HG02970 (cell line): ENCODE measurements around the gene PATJ.
"Not testable (repeated sequence)": the region's sequence is repeated elsewhere in the genome, so short reads cannot be mapped to it uniquely, and the experiment has no call there.

Source experiments
- ATAC-seq: cut with Tn5 transposase; IDR thresholded peaks from one replicate; pipeline ENCODE4 v1.9.1; 2021; ENCODE audit warnings: mild to moderate bottlenecking, moderate library complexity, moderate number of reproducible peaks; ENCODE audit not compliant: unreplicated experiment, low FRiP score

Gene PATJ

DNA sequence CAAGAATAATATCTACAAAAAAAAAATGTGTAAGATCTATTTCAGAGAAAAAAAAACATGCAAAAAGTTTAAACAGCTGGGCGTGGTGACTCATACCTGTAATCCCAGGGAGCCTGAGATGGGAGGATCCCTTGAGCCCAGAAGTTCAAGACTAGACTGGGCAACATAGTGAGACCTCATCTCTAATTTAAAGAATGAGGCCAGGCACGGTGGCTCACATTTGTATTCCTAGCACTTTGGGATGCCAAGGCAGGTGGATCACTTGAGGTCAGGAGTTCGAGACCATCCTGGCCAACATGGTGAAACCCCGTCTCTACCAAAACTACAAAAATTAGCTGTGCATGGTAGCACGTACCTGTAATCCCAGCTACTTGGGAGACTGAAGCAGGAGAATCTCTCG, 443.0 kb downstream of the PATJ start:
- ATAC-seq: not testable (repeated sequence)

GRCh38 chr1:62185677-62186076, 443.4 kb downstream of the PATJ start:
- ATAC-seq: no peak

GRCh38 chr1:62187548-62187947, 445.3 kb downstream of the PATJ start:
- no peak for ATAC-seq

DNA sequence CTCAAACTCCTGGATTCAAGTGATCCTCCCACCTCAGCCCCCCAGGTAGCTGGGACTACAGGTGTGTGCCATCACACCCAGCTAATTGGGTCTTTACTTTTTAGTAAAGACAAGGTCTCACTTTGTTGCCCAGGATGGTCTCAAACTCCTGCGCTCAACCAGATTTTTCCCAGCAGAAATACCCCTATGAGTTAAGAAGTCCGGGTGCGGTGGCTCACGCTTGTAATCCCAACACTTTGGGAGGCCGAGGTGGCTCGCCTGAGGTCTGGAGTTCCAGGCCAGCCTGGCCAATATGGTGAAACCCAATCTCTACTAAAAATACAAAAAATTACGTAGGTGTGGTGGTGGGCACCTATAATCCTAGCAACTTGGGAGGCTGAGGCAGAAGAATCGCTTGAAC, 445.8 kb downstream of the PATJ start:
- no peak for ATAC-seq

DNA sequence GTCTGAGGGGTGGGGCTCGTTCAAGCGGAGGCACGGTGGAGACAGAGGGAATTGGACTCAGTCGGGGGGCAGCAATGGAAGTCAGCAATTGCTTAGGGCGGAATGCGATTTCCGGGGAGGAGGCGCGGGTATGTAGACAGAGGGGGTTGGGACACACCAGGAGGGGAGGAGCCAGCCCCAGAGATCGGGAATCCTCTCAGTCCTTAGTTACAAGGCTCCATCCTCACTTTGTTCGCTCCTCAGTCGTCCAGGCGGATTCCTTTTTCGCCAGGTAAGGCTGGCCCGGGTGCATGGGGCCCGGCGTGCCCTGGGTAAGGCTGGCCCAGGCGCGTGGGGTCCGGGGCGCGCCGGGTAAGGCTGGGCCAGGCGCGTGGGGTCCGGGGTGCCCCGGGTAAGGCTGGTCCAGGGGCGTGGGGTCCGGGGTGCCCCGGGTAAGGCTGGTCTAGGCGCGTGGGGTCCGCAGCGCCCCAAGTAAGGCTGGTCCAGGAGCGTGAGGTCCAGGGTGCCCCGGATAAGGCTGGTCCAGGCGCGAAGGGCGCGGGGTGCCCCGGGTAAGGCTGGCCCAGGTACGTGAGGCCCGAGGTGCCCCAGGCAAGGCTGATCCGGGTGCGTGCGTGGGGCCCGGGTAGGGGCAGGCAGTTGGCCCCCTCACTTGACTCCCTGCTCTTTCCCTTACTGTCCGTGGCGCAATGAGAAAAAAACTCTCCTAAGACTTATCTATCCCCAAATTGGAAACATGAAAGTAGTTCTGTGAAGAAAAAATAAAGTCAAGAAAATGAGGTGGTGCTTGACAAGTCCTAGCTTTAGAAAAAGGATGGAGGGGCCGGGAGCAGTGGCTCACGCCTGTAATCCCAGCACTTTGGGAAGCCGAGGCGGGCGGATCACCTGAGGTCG, 452.6 kb downstream of the PATJ start, which contains the start of gene L1TD1:
TSS of gene L1TD1 (plus strand) at position 199 of the 894 bp plus-strand sequence. CDS start 11,780 bp downstream, outside the sequence.
- ATAC-seq: no peak

DNA sequence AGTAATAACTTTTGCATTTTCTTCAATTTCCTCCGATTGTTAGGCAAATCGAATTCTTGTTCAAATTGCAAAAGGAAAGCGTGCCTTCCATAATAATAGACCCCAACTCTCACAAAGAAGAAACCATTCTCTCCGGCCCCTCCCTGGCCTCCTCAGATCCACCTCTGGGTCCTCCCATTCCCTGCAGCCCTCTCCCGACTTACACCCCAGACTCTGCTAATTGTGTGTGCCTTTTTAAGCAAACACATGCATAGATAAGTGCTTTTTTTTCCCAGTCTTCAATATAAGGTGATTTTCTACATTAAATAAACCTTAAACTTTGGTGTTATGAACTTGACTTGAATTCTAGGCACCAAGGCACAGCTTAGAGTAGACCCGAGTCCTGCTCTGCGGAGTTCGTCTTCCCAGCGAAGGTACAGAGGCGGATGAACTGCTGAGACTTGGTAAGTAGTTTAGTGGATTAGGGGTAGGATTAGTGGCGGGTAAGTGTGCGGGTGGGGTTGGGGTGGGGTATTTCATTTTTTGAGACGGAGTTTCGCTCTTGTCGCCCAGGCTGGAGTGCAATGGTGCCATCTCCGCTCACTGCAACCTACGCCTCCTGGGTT, 453.9 kb downstream of the PATJ start:
- no peak for ATAC-seq

- no peak for ATAC-seq
Measured at GRCh38 chr1:62198069-62198780, 455.9 kb downstream of the PATJ start.

DNA sequence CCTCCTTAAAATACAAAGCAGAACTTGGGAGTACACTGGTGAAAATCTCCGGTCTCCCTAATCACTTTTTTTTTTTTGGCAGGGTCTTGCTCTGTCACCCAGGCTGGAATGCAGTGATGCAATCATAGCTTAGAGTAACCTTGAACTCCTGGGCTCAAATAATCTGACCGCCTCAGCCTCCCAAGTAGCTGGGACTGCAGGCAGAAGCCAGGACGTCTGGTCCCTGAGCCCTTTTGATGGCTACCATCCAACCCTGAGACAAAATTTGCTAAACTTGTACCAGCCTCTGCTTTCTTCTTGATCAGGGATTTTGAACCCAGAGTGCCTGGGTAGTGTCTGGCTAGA, 456.5 kb downstream of the PATJ start:
- ATAC-seq: no peak

GRCh38 chr1:62207187-62207586, 464.9 kb downstream of the PATJ start:
- ATAC-seq: no peak

- no peak for ATAC-seq
Measured at GRCh38 chr1:62208087-62208486, 465.8 kb downstream of the PATJ start.

DNA sequence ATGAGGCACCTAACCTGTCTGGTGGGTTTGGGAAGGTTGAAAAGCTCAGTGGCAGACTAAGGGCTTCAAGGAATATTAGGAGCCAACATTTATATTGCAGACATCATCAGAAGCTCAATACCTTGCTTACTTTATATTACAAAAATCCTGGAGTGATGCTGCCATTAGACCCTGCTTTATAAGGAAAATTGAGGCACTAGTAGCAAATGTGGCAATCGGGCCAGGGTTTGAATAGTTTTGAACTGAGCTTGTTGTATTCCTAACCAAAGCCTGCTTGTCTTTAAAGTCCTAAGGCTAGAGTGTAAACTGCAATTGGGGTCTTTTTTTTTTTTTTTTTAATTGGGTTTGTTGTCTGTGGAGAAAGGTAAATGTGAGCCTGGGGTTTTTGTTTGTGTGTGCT, 466.7 kb downstream of the PATJ start:
- ATAC-seq: no peak

- ATAC-seq: no peak
Measured at GRCh38 chr1:62209931-62210595, 467.8 kb downstream of the PATJ start.

DNA sequence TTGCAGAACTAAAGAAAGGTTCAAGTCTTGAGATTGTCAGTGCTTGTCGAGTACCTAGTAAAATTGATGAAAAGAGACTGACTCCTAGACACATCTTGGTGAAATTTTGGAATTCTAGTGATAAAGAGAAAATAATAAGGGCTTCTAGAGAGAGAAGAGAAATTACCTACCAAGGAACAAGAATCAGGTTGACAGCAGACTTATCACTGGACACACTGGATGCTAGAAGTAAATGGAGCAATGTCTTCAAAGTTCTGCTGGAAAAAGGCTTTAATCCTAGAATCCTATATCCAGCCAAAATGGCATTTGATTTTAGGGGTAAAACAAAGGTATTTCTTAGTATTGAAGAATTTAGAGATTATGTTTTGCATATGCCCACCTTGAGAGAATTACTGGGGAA, 468.7 kb downstream of the PATJ start:
- no peak for ATAC-seq

- no peak for ATAC-seq
Measured at GRCh38 chr1:62212411-62212810, 470.1 kb downstream of the PATJ start.

GRCh38 chr1:62213075-62213914, 471.0 kb downstream of the PATJ start:
- ATAC-seq: no peak

- no peak for ATAC-seq
Measured at GRCh38 chr1:62218604-62219003, 476.3 kb downstream of the PATJ start.

GRCh38 chr1:62220456-62220855, 478.2 kb downstream of the PATJ start:
- not testable (repeated sequence) for ATAC-seq

DNA sequence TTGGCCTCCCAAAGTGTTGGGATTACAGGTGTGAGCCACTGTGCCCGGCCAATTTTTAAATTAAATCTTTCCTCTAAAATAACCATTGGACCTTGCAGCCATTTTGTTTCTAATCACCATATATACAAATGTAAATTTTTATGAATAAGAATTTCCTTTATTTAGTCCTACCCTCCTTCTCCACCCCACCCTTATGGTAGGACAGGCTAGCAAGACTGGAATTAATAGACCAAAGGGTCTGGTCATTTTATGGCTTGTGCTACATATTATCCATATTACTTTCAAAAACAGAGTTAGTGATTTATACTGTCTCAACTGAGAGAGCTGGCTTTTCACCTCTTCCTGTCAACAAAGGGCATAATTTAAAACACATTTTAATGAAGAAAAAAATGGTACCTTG, 478.9 kb downstream of the PATJ start:
- ATAC-seq: no peak

DNA sequence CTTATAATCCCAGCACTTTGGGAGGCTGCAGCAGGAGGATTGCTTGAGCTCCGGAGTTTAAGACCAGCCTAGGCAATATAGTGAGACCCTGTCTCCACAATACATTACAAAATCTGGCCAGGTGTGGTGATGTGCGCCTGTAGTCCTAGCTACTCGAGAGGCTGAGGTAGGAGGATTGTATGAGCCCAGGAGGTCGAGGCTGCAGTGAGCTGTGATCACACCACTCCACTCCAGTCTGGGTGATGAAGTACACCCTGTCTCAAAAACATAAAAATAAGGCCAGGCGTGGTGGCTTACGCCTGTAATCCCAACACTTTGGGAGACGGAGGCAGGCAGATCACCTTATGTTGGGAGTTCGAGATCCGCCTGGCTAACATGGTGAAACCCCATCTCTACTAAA, 480.0 kb downstream of the PATJ start:
- ATAC-seq: no peak

GRCh38 chr1:62224182-62224581, 481.9 kb downstream of the PATJ start:
- ATAC-seq: no peak
